ENCODE results near the gene ZNF615.
"Not testable (repeated sequence)": the region's sequence is repeated elsewhere in the genome, so short reads cannot be mapped to it uniquely, and the experiment has no call there.

ZNF615 gene

DNA sequence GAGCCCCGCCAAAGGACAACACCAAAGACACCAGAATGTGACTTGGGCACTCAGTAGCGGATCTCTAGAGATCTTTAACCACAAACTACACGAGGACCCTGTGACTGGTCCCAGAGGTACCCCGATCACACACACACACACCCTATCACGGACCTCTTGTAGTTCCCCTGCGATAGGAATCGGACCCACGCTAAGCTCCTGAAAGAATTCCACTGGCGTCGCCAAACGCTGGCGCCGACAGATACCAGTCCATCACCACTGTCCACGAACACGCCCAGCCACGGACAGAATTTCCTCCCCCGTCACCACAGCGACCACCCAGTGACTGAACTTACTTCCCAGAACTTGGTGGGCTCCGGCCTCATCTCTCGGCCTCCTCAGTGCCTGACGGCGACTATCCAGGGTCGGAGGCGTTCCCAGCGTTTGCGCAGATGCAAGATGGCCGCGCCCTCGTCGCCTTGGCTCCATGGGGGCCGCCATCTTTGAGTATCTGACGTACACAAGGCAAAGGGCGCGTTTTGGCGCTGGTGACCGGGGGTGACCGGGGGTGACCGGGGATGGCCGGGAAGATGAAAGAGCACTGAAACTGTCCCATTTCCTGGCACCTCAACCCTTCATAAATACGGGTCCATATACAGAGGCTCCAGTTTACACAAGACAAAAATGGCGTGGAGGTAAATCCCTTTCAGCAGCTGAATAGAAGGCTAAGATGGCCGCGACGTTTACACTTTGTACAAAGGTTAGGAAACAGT is at the start of gene ZNF615:
ZNF615 (minus strand) TSS at position 406 of the 752 bp plus-strand sequence. CDS start 4,500 bp downstream, outside the sequence.
- DNase-seq: peak; percentile 92

DNA sequence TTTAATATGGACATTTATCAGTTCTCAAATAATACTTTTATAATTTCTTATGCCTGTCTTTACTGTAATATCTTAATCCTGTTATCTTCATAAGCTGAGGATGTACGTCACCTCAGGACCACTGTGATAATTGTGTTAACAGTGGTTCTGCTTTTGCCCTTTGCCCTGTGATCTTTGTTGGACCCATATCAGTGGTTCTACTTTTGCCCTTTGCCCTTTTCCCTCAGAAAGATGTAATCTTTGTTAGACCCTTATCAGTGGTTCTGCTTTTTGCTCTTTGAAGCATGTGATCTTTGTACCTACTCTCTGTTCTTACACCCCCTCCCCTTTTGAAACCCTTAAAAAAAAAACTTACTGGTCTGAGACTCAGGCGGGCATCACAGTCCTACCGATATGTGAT is 48.5 kb upstream of the ZNF615 start:
- not testable (repeated sequence) for DNase-seq

DNA sequence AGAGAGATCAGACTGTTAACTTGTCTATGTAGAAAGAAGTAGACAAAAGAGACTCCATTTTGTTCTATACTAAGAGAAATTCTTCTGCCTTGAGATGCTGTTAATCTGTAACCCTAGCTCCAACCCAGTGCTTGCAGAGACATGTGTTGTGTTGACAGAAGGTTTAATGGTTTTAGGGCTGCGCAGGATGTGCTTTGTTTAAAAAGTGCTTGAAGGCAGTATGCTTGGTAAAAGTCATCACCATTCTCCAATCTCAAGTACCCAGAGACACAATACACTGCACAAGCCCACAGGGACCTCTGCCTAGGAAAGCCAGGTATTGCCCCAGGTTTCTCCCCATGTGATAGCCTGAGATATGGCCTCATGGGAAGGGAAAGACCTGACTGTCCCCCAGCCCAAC is 43.7 kb upstream of the ZNF615 start:
- DNase-seq: not testable (repeated sequence)

DNA sequence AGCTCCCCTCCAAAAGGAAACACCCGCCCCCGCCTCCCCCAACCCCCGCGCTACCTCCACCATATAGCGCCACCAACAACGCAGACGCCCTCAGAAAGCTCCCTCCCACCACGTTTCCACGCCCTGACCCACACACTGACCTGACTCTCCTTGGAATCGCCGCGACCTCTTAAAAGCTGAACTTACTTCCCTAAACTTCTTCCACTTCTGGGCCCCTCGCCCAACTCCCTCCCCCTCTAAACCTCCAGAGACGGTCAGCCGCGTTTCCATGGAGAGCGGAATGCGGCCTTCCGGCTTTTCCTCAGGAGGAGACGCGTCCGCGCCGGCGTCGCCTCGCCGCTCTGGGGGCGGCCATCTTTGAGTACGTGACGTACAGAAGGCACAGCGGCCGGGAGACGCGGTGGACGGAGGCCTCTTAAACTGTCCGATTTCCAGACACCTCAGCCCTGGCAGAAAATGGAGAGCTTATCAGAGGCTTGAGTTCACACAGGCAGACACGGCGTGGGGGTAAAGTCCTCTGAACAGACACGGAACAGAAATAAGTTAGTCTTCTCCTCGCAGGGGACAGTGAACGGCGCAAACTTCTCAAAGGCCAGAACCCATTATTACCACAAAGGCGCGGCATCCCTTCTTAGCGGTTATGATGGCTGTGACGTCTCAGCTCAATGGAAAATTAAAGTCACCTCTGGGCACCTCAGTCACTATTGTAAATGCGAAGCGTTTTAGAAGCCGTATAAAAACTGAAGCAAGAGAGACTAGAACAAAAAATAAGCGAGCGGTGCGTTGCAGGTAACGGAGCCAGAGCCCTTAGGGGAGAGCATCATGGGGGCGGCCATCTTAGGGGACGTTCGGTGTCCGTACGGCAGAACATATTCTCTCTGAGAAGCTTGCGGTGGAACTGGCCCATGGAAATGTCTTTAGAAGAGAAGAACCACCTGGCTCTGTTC is 40.8 kb upstream of the ZNF615 start, which contains the start of gene ZNF432:
ZNF432 (minus strand) TSS at position 284 of the 947 bp plus-strand sequence. CDS start 1,970 bp downstream, outside the sequence.
- DNase-seq: peak; percentile 96

DNA sequence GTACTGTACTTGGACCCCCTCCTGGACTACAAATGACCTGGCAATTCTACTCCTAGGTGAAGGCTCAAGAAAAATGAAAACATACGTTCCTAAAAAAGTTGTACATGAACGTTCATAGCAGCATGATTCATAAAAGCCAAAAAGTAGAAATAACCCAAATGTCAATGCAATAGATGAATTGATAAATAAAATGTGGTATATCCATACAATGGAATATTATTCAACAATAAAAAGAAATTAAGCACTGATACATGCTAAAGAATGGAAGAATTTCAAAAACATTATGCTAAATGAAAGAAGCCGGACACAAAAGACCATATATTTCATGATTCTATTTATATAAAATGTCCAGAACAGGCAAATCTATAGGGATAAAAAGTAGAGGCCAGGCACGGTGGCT is 31.2 kb upstream of the ZNF615 start:
- no peak for DNase-seq

DNA sequence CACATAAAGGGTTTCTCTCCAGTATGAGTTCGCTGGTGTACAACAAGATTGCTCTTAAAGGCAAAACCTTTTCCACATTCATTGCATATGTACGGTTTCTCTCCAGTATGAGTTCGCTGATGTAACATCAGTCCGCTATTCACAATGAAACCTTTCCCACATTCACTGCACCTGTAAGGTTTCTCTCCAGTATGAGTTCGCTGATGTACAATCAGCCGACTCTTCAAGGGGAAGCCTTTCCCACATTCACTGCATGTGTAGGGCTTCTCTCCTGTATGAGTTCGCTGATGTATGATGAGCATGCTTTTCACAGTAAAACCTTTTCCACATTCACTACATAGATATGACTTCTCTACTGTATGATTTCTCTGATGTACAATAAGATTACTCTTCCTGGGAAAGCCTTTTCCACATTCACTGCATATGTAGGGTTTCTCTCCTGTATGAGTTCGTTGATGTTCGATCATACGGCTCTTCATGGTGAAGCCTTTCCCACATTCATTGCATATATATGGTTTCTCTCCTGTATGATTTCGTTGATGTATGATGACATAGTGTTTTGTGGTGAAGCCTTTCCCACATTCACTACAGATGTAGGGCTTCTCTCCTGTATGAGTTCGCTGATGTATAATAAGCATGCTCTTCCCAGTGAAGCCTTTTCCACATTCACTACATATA is 26.2 kb upstream of the ZNF615 start:
- no peak for DNase-seq

DNA sequence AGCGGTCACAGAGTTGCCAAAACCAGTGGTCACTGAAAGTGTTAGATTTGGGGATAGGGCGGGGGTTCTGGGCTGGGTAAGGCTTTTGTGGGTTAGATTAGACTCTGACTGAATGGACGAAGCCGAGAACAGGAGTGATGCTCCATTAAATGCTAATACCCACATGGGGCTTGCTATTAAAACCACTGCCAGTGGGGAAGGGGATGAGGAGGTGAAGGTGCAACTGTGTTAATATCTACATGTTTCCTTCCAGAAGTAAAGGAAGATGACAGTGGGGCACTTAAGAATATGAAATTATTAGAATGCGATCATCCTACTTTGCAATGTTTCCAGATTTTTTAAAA is 20.7 kb upstream of the ZNF615 start:
- DNase-seq: no peak

DNA sequence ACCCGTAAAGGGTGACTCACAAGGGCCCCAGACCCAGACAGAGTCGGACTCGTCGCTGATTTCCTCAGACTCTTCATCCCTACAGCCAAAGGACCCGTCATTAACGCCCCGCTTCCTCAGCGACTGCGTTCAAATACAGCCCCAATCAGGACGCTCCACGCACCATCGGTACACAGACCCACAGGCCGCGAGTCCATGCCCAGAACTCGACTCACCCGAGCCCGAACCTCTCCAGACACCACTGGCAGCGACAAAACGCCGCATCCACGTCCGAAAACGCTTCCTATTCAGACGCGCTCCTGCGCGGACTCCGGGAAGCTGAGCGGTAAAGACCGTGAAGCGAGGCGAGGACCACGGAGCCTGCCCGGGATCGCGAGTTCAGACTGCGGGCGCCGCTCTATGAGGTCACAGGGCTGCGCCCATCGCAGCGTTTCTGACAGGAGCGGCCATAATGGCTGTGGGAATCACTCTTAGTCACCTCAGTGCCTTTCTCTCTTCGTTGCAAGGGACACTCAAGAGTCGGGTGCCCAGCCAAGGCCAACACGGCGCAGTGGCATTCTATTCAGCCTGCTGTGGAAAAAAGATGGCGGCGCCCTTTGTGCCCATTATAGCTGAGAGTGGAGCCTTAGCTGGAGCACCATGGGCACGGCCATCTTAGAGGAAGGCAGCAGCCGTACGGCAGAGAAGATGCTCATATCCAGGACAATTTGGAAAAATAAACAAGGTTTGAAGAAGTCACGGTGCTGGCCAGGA is 20.2 kb upstream of the ZNF615 start, which contains the start of gene ZNF614:
ZNF614 (minus strand) TSS at position 353 of the 753 bp plus-strand sequence. CDS start 2,634 bp downstream, outside the sequence.
- DNase-seq: peak; percentile 93

DNA sequence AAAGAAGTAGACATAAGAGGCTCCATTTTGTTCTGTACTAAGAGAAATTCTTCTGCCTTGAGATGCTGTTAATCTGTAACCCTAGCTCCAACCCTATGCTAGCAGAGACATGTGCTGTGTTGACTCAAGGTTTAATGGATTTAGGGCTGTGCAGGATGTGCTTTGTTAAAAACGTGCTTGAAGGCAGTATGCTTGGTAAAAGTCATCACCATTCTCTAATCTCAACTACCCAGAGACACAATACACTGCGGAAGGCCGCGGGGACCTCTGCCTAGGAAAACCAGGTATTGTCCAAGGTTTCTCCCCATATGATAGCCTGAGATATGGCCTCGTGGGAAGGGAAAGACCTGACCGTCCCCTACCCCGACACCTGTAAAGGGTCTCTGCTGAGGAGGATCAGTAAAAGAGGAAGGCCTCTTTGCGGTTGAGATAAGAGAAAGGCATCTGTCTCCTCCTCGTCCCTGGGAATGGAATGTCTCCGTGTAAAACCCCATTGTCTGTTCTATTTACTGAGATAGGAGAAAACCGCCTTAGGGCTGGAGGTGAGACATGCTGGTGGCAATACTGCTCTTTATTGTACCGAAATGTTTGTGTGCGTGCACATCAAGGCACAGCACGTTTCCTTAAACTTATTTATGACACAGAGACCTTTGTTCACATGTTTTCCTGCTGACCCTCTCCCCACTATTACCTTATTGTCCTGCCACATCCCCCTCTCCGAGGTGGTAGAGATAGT is 18.4 kb upstream of the ZNF615 start:
- DNase-seq: not testable (repeated sequence)

DNA sequence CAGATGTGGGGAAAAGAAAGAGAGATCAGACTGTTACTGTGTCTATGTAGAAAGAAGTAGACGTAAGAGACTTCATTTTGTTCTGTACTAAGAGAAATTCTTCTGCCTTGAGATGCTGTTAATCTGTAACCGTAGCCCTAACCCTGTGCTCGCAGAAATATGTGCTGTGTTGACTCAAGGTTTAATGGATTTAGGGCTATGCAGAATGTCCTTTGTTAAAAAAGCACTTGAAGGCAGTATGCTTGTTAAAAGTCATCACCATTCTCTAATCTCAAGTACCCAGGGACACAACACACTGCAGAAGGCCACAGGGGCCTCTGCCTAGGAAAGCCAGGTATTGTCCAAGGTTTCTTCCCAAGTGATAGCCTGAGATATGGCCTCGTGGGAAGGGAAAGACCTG is 16.5 kb upstream of the ZNF615 start:
- DNase-seq: not testable (repeated sequence)

DNA sequence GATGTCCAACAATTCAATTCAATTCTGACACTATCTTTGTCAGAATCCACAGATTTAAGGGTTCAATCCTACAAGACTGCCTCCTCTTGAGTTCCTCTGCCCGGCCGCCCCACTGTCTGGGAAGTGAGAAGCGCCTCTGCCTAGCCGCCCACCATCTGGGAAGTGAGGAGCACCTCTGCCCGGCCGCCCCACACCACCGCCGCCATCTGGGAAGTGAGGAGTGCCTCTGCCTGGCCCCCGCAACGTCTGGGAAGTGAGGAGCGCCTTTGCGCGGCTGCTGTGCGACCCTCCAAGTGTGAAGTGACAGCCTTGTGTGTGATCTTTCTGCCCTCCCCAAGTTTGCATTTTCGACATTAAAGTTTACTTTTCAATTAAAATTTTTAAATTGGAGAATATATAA is 14.2 kb upstream of the ZNF615 start:
- DNase-seq: no peak

DNA sequence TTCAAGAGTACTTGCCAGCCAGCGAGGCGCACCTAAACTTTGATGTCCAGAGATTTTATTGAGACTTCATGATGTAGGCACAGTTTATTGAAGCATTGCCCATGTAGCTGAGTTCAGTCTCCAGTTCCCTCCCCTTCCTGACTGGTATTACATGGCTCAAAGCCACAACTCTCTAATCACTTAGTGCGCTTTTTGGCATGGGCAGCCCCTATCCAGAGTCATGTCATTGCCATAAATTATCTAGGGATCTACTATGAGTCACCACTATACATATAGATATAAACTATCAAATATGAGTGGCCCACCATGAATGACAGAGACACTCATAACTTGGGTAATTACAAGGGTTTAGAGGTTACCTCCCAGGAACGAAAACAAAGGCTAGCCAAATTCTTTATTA is 12.5 kb upstream of the ZNF615 start:
- no peak for DNase-seq

DNA sequence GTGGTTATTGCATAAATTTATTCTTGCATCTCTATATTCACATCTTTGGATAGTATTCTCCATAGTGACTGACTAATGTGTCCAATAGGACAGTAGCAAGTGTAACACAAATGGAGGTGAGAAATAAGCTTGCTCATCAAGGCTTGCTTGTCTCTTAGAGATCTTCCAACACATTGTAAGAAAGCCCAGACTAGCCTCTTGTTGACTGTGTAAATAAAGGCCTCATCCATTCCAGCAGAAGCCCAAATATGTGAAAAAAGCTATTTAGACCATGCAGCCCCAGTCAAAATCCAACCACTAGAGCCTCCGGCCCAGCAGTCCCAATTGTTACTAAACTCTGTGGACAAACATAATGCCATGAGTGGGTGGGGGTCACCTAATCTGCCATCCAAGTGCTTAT is 2.7 kb upstream of the ZNF615 start:
- DNase-seq: no peak

DNA sequence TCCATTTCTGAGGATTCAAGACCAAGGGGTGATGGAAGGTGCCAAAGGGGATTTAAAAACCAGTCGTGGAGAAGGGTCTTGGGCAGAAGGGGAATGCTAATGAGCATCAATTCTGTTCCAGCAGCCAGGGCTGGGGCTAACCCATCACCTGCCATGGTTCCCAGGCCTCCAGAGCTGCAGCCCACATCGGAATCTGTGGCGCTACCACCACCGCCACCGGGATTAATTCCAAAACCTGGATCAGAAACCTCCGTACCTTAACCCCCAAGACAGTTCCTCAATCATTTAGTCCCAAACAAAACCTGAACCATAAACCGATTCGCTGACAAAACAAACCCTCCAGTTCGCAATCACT is 583 bp downstream of the ZNF615 start:
- DNase-seq: no peak

DNA sequence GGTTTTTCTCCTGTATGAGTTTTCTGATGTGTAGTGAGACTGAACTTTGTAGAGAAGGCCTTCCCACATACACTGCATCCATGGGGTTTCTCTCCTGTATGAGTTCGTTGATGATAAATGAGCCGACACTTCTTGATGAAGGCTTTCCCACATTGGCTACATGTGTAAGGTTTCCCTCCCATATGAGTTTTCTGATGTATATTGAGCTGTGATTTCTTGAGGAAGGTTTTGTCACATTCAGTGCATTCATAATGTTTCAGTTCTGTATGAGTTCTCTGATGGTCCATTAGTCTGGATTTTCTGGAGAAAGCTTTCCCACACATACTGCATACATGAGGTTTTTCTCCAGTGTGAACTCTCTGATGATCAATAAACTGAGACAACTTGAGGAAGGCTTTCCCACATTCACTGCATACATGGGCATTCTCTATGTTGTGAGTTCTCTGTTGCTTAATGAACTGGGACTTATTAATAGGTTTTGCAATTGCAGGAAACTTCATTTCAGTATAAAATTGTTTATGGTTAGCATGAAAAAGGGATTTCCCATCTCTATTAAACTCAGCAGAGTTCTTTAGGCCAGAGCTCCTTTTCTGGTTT is 13.9 kb downstream of the ZNF615 start:
- DNase-seq: no peak

DNA sequence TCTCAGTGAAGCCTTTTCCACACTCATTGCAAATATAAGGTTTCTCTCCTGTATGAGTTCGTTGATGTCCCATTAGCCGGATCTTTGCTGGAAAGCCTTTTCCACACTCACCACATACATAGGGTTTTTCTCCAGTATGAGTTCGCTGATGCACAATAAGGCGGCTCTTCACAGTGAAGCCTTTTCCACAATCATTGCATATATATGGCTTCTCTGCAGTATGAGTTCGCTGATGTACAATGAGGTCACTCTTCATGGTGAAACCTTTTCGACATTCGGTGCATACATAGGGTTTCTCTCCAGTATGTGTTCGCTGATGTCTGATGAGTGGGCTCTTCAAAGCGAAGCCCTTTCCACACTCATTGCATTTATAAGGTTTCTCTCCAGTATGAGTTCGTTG is 14.6 kb downstream of the ZNF615 start:
- no peak for DNase-seq

DNA sequence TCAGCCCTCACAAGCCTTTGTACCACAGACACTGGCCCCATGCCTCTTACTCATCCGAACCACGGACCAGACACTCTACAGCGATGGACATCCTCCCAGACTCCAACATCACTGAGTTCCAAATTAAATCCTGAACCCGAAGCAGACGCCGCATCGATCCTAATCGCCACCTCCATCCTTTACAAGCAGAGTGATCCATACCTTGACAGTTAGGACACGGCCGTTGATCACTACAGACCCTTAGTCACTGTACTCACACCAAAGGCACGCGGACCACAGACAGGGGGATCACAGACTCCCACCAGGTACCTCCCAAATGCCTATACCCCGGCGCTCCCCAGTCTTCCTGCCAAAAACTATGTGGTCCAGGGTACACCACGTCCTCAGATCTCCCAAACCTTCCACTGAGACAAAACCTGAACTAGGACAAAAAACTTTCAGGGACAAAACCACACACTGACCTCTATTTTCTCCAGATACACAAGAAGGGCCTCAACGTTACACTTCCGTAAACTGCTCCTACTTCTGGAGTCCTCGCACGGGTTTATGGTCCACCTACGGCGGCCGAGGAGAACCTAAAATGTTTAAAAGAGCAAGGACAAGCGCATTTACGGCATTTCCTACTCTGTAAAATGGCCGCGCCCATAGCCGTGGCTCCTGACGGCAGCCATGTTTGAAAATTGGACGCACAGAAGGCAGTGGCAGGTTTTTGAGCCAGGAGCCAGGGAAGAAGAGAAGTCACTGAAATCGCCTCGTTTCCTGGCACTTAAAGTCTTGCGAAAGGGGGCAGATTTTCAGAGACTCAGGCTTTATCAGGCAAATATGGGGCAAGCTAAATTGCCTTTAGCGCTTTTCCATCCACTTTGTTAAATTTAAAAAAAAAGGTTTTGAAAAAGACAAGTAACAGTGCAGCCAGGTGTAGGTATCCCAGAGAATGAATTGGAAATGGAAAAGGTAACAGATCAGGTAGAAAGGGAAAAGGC is 21.4 kb downstream of the ZNF615 start, which contains the start of gene ZNF350:
ZNF350 (minus strand) TSS at position 532 of the 983 bp plus-strand sequence. CDS start 12,480 bp downstream, outside the sequence.
- DNase-seq: peak; percentile 94

DNA sequence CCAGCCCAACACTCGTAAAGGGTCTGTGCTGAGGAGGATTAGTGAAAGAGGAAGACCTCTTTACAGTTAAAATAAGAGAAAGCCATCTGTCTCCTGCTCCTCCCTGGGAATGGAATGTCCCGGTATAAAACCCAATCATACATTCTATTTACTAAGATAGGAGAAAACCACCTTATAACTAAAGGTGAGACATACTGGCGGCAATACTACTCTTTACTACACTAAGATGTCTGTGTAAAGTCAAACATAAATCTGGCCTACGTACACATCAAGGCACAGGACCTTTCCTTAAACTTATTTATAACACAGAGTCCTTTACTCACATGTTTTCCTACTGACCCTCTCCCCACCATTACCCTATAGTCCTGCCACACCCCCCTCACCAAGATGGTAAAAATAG is 24.6 kb downstream of the ZNF615 start:
- no peak for DNase-seq

DNA sequence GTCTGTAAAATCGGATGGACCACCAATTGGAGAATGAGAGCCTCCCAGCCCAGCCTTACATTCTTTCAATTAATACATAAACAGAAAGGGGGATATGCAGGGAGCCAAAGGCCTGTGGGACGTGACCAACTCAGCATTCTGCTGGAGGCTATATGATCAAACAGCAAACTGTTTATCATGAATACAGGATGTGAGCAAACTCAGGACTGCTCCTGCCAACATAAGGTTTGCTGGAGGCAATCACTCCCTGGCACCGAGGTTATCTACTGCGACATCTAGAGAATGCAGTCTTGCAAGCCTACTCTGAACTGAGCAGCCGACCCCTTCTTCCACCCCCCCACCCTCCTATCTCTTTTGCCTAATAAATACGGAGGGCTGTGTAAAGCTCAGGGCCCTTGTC is 27.1 kb downstream of the ZNF615 start:
- not testable (repeated sequence) for DNase-seq
